Sigmoid colon (tissue), 7 donors: ENCODE measurements around the gene RBKS. TPM values are rescaled to one million over a fixed set of nuclear protein-coding genes. Genes with fewer than 3 reads are reported as not detected.

ENCODE experiments used
- DNase-seq: peaks from one replicate; pipeline ENCODE4 v3.0.0-alpha.2; 2019
- H3K27ac ChIP-seq, 4 donors: fragments of 200-600 bp; sonication (generic); one replicate each; pipeline ENCODE4 v1.5.1; 2016 to 2019; ENCODE audit warnings: mild to moderate bottlenecking in 1 of 4
- H3K27me3 ChIP-seq, 3 donors: fragments of 200-600 bp; sonication (generic); one replicate each; pipeline ENCODE4 v1.5.1; 2019; ENCODE audit warnings: mild to moderate bottlenecking in 1 of 3
- H3K36me3 ChIP-seq, 4 donors: fragments of 200-600 bp; sonication (generic); one replicate each; pipeline ENCODE4 v1.5.1; 2016 to 2019
- H3K4me1 ChIP-seq, 4 donors: fragments of 200-600 bp; sonication (generic); one replicate each; pipeline ENCODE4 v1.5.1; 2017 to 2019
- H3K4me3 ChIP-seq, 4 donors: fragments of 200-600 bp; sonication (generic); one replicate each; pipeline ENCODE4 v1.5.1; 2017 to 2019; ENCODE audit warnings: mild to moderate bottlenecking in 2 of 4, moderate library complexity in 1 of 4
- H3K9me3 ChIP-seq, 4 donors: fragments of 200-600 bp in 3 of 4; sonication (generic) in 3 of 4; one replicate each; pipeline versions ENCODE4 v1.5.1 to v1.6.1; 2013 to 2019
- EP300 ChIP-seq, 4 donors: sonication (generic); formaldehyde crosslinking; IDR thresholded peaks; one replicate each; pipeline ENCODE4 v1.6.1; 2017; ENCODE audit warnings: antibody characterized with exemption in 4 of 4
- POLR2A ChIP-seq, 2 donors: fragments of 450-650 bp; IDR thresholded peaks; one replicate each; pipeline ENCODE4 v1.6.1; 2016; ENCODE audit warnings: antibody characterized with exemption in 2 of 2, mild to moderate bottlenecking in 2 of 2, moderate library complexity in 2 of 2
- POLR2AphosphoS5 ChIP-seq, 4 donors: sonication (generic); formaldehyde crosslinking; IDR thresholded peaks; one replicate each; pipeline ENCODE4 v1.6.1; 2017; ENCODE audit warnings: antibody characterized with exemption in 4 of 4
- WGBS, 2 donors: extraction: QIAGEN DNeasy Blood & Tissue Kit; methylation state at CpG; one replicate each; pipeline ENCODE4 v1.1.7; 2013; 5-methylcytosine and 5-hydroxymethylcytosine counted together
- intact Hi-C: fragments of 100-400 bp; cut with DNase I; formaldehyde crosslinking; loops from one replicate; pipeline ENCODE4 v1.15.1; 2023
- polyA plus RNA-seq, 3 donors: library from polyadenylated mRNA; stranded (reverse); fragments of 200-250 nt; gene quantifications; one replicate each; pipeline ENCODE4 v1.2.3, GENCODE V29; 2013
- total RNA-seq, 4 donors: library from RNA; depleted of rRNA; stranded (reverse); fragments of >200 nt; gene quantifications; one replicate each; pipeline ENCODE4 v1.1.0, GENCODE V29; 2016
- TF ChIP-seq, protein P1 (sequence below), 4 experiments: fragments of 450-650 bp in 3 of 4; fragments of 200-600 bp in 1 of 4; IDR thresholded peaks; one replicate each; pipeline ENCODE4 v1.5.1; 2016 to 2019; ENCODE audit warnings: antibody characterized with exemption in 4 of 4, mild to moderate bottlenecking in 3 of 4, moderate library complexity in 2 of 4
- donor health status: healthy with polysubstance abuse.
- donor health status: Bipolar disorder and iron deficiency.
- donor health status: healthy.

The RBKS gene
- total and polyA plus RNA-seq, 7 donors, result 0.55 to 28.0 (median 3.1) TPM

DNA sequence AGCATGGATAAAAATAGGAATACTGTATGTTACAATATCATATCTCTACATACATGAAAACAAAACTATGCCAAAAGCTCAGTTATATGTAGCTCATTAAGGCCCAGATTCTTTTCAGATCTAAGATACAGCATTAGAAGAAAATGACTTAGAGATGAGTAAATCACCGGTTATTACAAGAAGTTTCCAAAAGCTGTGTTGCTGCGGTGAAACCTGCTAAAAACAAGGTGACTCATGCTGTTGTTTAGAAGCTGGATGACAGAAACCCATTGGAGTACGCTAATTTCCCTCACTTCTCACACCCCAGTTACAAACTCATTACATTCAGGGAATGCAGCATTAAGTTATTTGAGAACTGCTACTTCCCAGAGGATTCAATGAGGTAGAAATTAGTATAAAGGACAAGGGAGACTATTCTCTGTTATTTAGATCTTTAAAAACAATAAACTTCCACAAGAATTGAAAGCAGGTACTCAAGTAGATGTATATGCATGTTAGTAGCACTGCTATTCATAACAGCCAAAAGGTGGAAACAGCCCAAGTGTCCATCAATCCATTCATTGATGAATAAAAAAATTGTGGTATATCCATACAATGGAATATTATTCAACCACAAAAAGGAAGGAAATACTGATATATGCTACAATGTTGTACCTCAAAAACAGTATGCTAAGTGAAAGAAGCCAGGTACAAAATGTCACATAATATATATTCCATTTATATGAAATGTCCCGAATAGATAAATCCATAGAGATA, 32.6 kb downstream of the RBKS start:
- Histone ChIP-seq H3K27me3 (no peaks in the 10 kb centered on the region), H3K9me3 (no peaks in the 10 kb centered on the region), H3K27ac (no peak overlapping the region), H3K4me1 (peaks cover 0 to 20% (median 6%) of the 10 kb centered on the region in 4 donors), H3K4me3 (no peak overlapping the region), H3K36me3 (no peaks in the 10 kb centered on the region)
- TF ChIP-seq EP300 (IDR thresholded peaks at IDR 0.05) (no peak), POLR2A (IDR thresholded peaks at IDR 0.05) (no peak), POLR2AphosphoS5 (IDR thresholded peaks at IDR 0.05) (no peak)
- TF ChIP-seq, protein P1, sequence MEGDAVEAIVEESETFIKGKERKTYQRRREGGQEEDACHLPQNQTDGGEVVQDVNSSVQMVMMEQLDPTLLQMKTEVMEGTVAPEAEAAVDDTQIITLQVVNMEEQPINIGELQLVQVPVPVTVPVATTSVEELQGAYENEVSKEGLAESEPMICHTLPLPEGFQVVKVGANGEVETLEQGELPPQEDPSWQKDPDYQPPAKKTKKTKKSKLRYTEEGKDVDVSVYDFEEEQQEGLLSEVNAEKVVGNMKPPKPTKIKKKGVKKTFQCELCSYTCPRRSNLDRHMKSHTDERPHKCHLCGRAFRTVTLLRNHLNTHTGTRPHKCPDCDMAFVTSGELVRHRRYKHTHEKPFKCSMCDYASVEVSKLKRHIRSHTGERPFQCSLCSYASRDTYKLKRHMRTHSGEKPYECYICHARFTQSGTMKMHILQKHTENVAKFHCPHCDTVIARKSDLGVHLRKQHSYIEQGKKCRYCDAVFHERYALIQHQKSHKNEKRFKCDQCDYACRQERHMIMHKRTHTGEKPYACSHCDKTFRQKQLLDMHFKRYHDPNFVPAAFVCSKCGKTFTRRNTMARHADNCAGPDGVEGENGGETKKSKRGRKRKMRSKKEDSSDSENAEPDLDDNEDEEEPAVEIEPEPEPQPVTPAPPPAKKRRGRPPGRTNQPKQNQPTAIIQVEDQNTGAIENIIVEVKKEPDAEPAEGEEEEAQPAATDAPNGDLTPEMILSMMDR (IDR thresholded peaks at IDR 0.05), result no peak
- DNase-seq, result no peak
- 93 to 94% methylated on average over 4 of the region's 4 CpGs for WGBS, 2 donors
- intact Hi-C loops, result no loop called here

DNA sequence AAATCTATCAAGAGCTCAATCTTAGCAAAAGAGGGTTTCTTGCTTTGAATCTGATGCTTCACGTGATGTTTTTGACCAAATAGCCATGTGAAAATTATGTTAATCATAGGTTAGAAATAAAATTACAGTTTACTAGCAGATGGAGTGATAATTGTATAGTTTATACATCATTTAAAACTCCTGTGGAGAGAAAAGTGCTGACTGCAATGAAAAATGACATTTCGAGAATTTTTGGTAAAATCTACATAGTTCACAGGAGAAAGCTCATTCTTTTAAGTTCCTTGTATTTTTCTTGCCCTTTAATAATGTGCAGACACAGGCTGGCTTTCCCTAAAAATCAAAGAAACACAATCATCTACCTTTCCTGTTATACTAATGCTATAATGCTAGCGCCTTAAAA, 33.2 kb downstream of the RBKS start:
- TF ChIP-seq, protein P1 (IDR thresholded peaks at IDR 0.05), result no peak
- TF ChIP-seq POLR2A (IDR thresholded peaks at IDR 0.05), result no peak
- TF ChIP-seq POLR2AphosphoS5 (IDR thresholded peaks at IDR 0.05), result no peak
- TF ChIP-seq EP300 (IDR thresholded peaks at IDR 0.05), result no peak
- intact Hi-C loops, result no loop called here
- peaks cover 0 to 20% (median 6%) of the 10 kb centered on the region in 4 donors for H3K4me1 ChIP-seq
- no peak overlapping the region for H3K4me3 ChIP-seq
- no peak overlapping the region for H3K27ac ChIP-seq
- H3K36me3 ChIP-seq, result no peaks in the 10 kb centered on the region
- WGBS, 2 donors, result 94 to 95% methylated on average over 3 of the region's 3 CpGs
- no peak for DNase-seq
- no peaks in the 10 kb centered on the region for H3K9me3 ChIP-seq
- H3K27me3 ChIP-seq, result no peaks in the 10 kb centered on the region

DNA sequence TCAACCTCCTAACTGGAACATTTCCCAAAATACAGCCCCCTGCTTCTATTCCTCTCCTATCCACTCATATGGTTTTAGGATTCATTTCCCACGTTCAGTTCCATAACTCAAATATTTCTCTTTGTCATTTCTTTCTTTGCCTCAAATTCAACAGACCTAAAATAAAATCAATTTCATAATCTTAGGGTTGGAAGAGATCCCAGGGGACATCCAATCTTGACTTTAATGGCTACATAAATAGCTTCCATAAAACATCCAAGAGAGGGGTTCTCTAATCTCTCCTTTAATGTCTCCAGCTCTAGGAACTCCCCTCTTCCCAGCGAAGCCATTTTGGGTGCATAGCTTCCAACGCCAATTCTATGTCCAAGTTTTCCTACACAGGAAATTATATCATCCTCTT, 33.8 kb downstream of the RBKS start:
- Histone ChIP-seq H3K27me3 (no peaks in the 10 kb centered on the region), H3K36me3 (no peaks in the 10 kb centered on the region), H3K9me3 (no peaks in the 10 kb centered on the region), H3K27ac (no peak overlapping the region), H3K4me3 (no peak overlapping the region), H3K4me1 (peaks cover 0 to 20% (median 6%) of the 10 kb centered on the region in 4 donors)
- no peak for DNase-seq
- WGBS, 2 donors, result 85 to 91% methylated on average over 3 of the region's 3 CpGs
- no peak for TF ChIP-seq POLR2A (IDR thresholded peaks at IDR 0.05)
- no peak for TF ChIP-seq EP300 (IDR thresholded peaks at IDR 0.05)
- TF ChIP-seq POLR2AphosphoS5 (IDR thresholded peaks at IDR 0.05), result no peak
- TF ChIP-seq, protein P1 (IDR thresholded peaks at IDR 0.05), result no peak
- intact Hi-C loops, result no loop called here

DNA sequence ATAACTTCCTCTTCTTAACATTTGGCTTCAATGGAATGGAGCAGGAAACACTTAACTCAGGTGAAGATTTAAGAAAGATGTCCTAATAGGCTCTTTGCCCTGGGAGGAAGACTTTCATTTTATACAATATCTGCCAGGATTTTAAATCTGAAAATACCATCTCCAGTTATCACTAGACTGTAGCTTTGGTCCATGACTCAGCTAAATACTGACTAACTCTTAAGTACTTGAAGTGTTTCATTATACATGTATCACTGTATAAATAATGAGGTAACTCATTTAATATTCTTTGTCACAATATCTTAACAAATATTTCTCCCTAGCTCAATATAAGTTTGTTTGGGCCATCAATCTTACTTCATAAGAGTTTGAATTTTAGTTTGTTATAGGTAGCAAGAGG, 34.7 kb downstream of the RBKS start:
- no peaks in the 10 kb centered on the region for H3K9me3 ChIP-seq
- no peak overlapping the region for H3K4me3 ChIP-seq
- intact Hi-C loops, result no loop called here
- no peaks in the 10 kb centered on the region for H3K36me3 ChIP-seq
- DNase-seq, result no peak
- H3K4me1 ChIP-seq, result peaks cover 0 to 20% (median 6%) of the 10 kb centered on the region in 4 donors
- peak overlapping the region in 1 of 4 donors; percentile 23 for H3K27ac ChIP-seq
- no peaks in the 10 kb centered on the region for H3K27me3 ChIP-seq
- TF ChIP-seq, protein P1 (IDR thresholded peaks at IDR 0.05), result no peak
- TF ChIP-seq EP300 (IDR thresholded peaks at IDR 0.05) (no peak), POLR2AphosphoS5 (IDR thresholded peaks at IDR 0.05) (no peak), POLR2A (IDR thresholded peaks at IDR 0.05) (no peak)
